ENCODE data around the gene GLI3.

The GLI3 gene

GRCh38 chr7:42137431-42137830, 99.6 kb downstream of the GLI3 start:
- DNase-seq: no peak

- no peak for DNase-seq
Observed at GRCh38 chr7:42135728-42136127, 101.3 kb downstream of the GLI3 start.

- DNase-seq: no peak
Observed at GRCh38 chr7:42134276-42134876, 102.6 kb downstream of the GLI3 start.

- no peak for DNase-seq
Observed at GRCh38 chr7:42133321-42133720, 103.7 kb downstream of the GLI3 start.

- DNase-seq: no peak
Observed at GRCh38 chr7:42128703-42129102, 108.3 kb downstream of the GLI3 start.

- no peak for DNase-seq
Observed at GRCh38 chr7:42127232-42127622, 109.8 kb downstream of the GLI3 start.

- no peak for DNase-seq
Observed at GRCh38 chr7:42126475-42127231, 110.4 kb downstream of the GLI3 start.

- DNase-seq: no peak
Observed at GRCh38 chr7:42125321-42125720, 111.7 kb downstream of the GLI3 start.

- no peak for DNase-seq
Observed at GRCh38 chr7:42123716-42124115, 113.3 kb downstream of the GLI3 start.

- DNase-seq: no peak
Observed at GRCh38 chr7:42120191-42120590, 116.8 kb downstream of the GLI3 start.

GRCh38 chr7:42117201-42117600, 119.8 kb downstream of the GLI3 start:
- DNase-seq: no peak

- DNase-seq: no peak
Observed at GRCh38 chr7:42115795-42116194, 121.2 kb downstream of the GLI3 start.

- DNase-seq: no peak
Observed at GRCh38 chr7:42110333-42110732, 126.7 kb downstream of the GLI3 start.

GRCh38 chr7:42108803-42109528, 128.0 kb downstream of the GLI3 start:
- no peak for DNase-seq

- no peak for DNase-seq
Observed at GRCh38 chr7:42107484-42108240, 129.3 kb downstream of the GLI3 start.

- no peak for DNase-seq
Observed at GRCh38 chr7:42106562-42106961, 130.4 kb downstream of the GLI3 start.

GRCh38 chr7:42105554-42106358, 131.3 kb downstream of the GLI3 start:
- DNase-seq: no peak

- DNase-seq: no peak
Observed at GRCh38 chr7:42104694-42105093, 132.3 kb downstream of the GLI3 start.

GRCh38 chr7:42104231-42104630, 132.8 kb downstream of the GLI3 start:
- no peak for DNase-seq

- no peak for DNase-seq
Observed at GRCh38 chr7:42103456-42103855, 133.6 kb downstream of the GLI3 start.

GRCh38 chr7:42103020-42103419, 134.0 kb downstream of the GLI3 start:
- DNase-seq: no peak

- DNase-seq: no peak
Observed at GRCh38 chr7:42102301-42102700, 134.7 kb downstream of the GLI3 start.

- DNase-seq: no peak
Observed at GRCh38 chr7:42100156-42100508, 136.9 kb downstream of the GLI3 start.

Data from activated T-cell treated with anti-CD3 and anti-CD28 coated beads, Interleukin-2, amount 50 U/mL, for 1 hour (primary cell).